ENCODE results near the gene BMPR1A. TPM values are rescaled to one million over a fixed set of nuclear protein-coding genes. Genes with fewer than 3 reads are reported as not detected.

BMPR1A gene
- total RNA-seq, 2 experiments from 2014 or later: 0.47 to 1.1 TPM

DNA sequence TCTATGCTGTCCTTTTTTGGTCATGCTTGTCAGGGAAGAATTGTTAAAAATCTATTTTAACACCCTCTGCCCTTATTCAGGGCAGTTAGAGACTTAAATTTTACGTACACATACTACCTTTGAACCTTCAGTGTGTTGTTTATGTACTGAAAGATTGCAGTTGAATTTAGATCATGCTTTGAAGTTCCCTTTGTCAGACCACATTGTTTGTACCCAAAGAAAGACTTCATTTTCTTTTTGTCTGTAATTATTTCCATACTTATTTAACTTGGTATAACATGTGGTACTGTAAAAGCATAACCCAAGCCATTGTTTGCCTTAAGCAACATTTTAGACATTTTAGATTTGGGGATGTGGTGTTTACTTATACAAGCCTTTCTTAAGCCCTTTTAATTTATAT, 104.9 kb downstream of the BMPR1A start:
- H3K4me2 ChIP-seq (ENCODE audit: low read length): no peak overlapping the region
- POLR2A ChIA-PET: interaction anchor here (0.7 to 1.0 kb wide), 2 partner anchors 25 to 26 kb away, joined by 3 to 5 read pairs; no protein-coding TSS in a partner anchor

GRCh38 chr10:86862373-86862772, 106.0 kb downstream of the BMPR1A start:
- Histone ChIP-seq H3K4me2 (ENCODE audit: low read length) (no peak overlapping the region), H3K4me3 (ENCODE audit: low read depth, low read length, poor library complexity, severe bottlenecking) (no peak overlapping the region), H3K9me3 (ENCODE audit: low read length) (no peaks in the 10 kb centered on the region), H3K79me2 (ENCODE audit: insufficient read depth, low read depth, low read length) (no peaks in the 10 kb centered on the region), H3K27ac (ENCODE audit: low read depth, low read length, poor library complexity, severe bottlenecking) (no peak overlapping the region), H3K4me1 (ENCODE audit: insufficient read depth, low read length, poor library complexity, severe bottlenecking) (no peaks in the 10 kb centered on the region), H4K20me1 (ENCODE audit: insufficient read depth, low read length) (no peaks in the 10 kb centered on the region), H3K9me2 (ENCODE audit: insufficient read depth, low read length) (no peaks in the 10 kb centered on the region), H2AFZ (ENCODE audit: low read length) (no peak overlapping the region), H3K36me3 (ENCODE audit: insufficient read depth, low read length) (no peaks in the 10 kb centered on the region)
- CTCF ChIA-PET (ENCODE audit: unreplicated experiment): no interaction called here
- no peak for DNase-seq (ENCODE audit: low spot score)
- intact Hi-C loops (cut with micrococcal nuclease; ENCODE audit: unreplicated experiment): no loop called here
- POLR2A ChIA-PET: interaction anchor here (0.7 kb wide), 1 partner anchor 15 kb away, joined by 5 read pairs; no protein-coding TSS in a partner anchor
- TF ChIP-seq EZH2phosphoT487 (IDR thresholded peaks at IDR 0.05; ENCODE audit: borderline replicate concordance, low read depth, low read length) (no peak), CTCF (conservative IDR thresholded peaks at IDR 0.05; ENCODE audit: low read length) (no peak)
- no TSS peak for BruUV-seq (replicated peaks)

More for the DNA sequence above, 104.9 kb downstream of the BMPR1A start:
- Histone ChIP-seq H3K4me3 (ENCODE audit: low read depth, low read length, poor library complexity, severe bottlenecking) (no peak overlapping the region), H3K9me2 (ENCODE audit: insufficient read depth, low read length) (no peaks in the 10 kb centered on the region), H4K20me1 (ENCODE audit: insufficient read depth, low read length) (no peaks in the 10 kb centered on the region), H3K36me3 (ENCODE audit: insufficient read depth, low read length) (no peaks in the 10 kb centered on the region), H3K4me1 (ENCODE audit: insufficient read depth, low read length, poor library complexity, severe bottlenecking) (no peaks in the 10 kb centered on the region), H3K9me3 (ENCODE audit: low read length) (no peaks in the 10 kb centered on the region), H3K27ac (ENCODE audit: low read depth, low read length, poor library complexity, severe bottlenecking) (no peak overlapping the region), H3K79me2 (ENCODE audit: insufficient read depth, low read depth, low read length) (no peaks in the 10 kb centered on the region), H2AFZ (ENCODE audit: low read length) (no peak overlapping the region)
- TF ChIP-seq CTCF (conservative IDR thresholded peaks at IDR 0.05; ENCODE audit: low read length): no peak
- TF ChIP-seq EZH2phosphoT487 (IDR thresholded peaks at IDR 0.05; ENCODE audit: borderline replicate concordance, low read depth, low read length): no peak
- CTCF ChIA-PET (ENCODE audit: unreplicated experiment): no interaction called here
- intact Hi-C loops (cut with micrococcal nuclease; ENCODE audit: unreplicated experiment): no loop called here
- DNase-seq (ENCODE audit: low spot score): no peak
- no TSS peak for BruUV-seq (replicated peaks)

DNA sequence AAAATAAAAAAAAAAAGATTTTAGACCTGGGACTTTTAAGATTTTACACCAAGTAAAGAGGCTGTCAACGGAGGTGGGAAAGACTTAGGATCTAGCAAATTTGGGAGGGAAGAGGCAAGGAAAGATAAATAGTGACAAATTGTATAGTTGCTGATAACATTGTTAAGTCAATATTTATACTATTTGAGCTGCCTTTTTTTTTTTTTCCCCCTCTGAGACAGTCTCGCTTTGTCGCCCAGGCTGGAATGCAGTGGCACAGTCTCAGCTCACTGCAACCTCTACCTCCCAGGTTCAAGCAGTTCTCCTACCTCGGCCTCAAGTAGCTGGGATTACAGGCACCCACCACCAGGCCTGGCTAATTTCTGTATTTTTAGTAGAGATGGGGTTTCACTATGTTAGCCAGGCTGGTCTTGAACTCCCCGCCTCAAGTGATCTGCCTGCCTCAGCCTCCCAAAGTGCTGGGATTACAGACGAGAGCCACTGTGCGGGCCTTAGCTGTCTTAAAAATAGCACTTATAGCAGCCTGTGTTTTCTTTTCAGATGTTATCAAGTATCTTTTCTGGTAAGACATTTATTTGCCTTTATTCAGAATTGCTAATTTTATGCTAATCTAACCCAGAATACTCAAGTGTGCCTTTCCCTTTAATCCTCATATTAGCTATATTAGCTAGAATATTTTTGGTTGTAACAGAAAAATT, 106.5 kb downstream of the BMPR1A start:
- Histone ChIP-seq H3K36me3 (ENCODE audit: insufficient read depth, low read length) (no peaks in the 10 kb centered on the region), H3K4me3 (ENCODE audit: low read depth, low read length, poor library complexity, severe bottlenecking) (no peak overlapping the region), H3K9me3 (ENCODE audit: low read length) (no peaks in the 10 kb centered on the region), H2AFZ (ENCODE audit: low read length) (no peak overlapping the region), H3K79me2 (ENCODE audit: insufficient read depth, low read depth, low read length) (no peaks in the 10 kb centered on the region), H3K27ac (ENCODE audit: low read depth, low read length, poor library complexity, severe bottlenecking) (no peak overlapping the region), H3K4me1 (ENCODE audit: insufficient read depth, low read length, poor library complexity, severe bottlenecking) (no peaks in the 10 kb centered on the region), H4K20me1 (ENCODE audit: insufficient read depth, low read length) (no peaks in the 10 kb centered on the region), H3K9me2 (ENCODE audit: insufficient read depth, low read length) (no peaks in the 10 kb centered on the region), H3K4me2 (ENCODE audit: low read length) (no peak overlapping the region)
- intact Hi-C loops (cut with micrococcal nuclease; ENCODE audit: unreplicated experiment): no loop called here
- ChIA-PET POLR2A (interaction anchor here (0.7 kb wide), 1 partner anchor 16 kb away, joined by 5 read pairs; no protein-coding TSS in a partner anchor), CTCF (ENCODE audit: unreplicated experiment) (no interaction called here)
- DNase-seq (ENCODE audit: low spot score): no peak
- BruUV-seq (replicated peaks): no TSS peak
- no peak for TF ChIP-seq EZH2phosphoT487 (IDR thresholded peaks at IDR 0.05; ENCODE audit: borderline replicate concordance, low read depth, low read length)
- no peak for TF ChIP-seq CTCF (conservative IDR thresholded peaks at IDR 0.05; ENCODE audit: low read length)

Data from OCI-LY7 (cell line).